ENCODE results near the gene GALNT9.

DNA sequence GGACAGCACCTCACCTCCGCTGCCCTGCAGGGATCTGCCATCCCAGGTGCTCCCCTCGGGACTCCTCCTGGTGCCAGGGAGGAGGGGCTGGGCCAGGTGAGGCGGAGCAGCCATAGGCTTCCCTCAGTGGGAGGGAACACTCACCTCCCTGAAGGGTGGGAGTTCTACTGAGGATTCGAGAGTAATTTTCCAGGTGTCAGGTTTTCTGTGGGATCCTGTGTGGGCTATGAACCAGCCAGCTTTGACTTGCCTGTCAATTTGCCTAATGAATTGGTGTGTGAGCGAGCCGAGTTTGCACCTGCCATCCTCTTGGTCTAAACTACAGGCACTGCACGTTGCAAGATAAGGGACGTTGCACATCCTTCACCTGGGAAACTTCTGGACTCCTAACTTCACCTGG is 134.8 kb downstream of the GALNT9 start:
- TF ChIP-seq, protein P1, sequence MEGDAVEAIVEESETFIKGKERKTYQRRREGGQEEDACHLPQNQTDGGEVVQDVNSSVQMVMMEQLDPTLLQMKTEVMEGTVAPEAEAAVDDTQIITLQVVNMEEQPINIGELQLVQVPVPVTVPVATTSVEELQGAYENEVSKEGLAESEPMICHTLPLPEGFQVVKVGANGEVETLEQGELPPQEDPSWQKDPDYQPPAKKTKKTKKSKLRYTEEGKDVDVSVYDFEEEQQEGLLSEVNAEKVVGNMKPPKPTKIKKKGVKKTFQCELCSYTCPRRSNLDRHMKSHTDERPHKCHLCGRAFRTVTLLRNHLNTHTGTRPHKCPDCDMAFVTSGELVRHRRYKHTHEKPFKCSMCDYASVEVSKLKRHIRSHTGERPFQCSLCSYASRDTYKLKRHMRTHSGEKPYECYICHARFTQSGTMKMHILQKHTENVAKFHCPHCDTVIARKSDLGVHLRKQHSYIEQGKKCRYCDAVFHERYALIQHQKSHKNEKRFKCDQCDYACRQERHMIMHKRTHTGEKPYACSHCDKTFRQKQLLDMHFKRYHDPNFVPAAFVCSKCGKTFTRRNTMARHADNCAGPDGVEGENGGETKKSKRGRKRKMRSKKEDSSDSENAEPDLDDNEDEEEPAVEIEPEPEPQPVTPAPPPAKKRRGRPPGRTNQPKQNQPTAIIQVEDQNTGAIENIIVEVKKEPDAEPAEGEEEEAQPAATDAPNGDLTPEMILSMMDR (IDR thresholded peaks at IDR 0.05; ENCODE audit: borderline replicate concordance, extremely low read depth, low read length, poor library complexity, severe bottlenecking) = no peak
- no peak for TF ChIP-seq EZH2 (IDR thresholded peaks at IDR 0.05; ENCODE audit: borderline replicate concordance, low read depth, low read length, severe bottlenecking)

Data from DND-41 (cell line).